GM12878 (cell line): ENCODE measurements around the gene PCAT6. TPM values are rescaled to one million over a fixed set of nuclear protein-coding genes. Genes with fewer than 3 reads are reported as not detected.
A peak's percentile ranks its signal among the peaks of the same experiment; 100 is the strongest.

Experiments
- ATAC-seq: fragments of 200-7000 bp; cut with Tn5 transposase; 3 replicates; pipeline ENCODE4 v1.9.1; 2020; ENCODE audit warnings: mild to moderate bottlenecking, moderate library complexity
- BruUV-seq: library from RNA; stranded (reverse); fragments of 400-500 nt; replicated peaks from 2 replicates; lab custom pipeline; 2021; lab: Mats Ljungman, UMichigan
- CTCF ChIA-PET: fragments of 300-600 bp; sonication (Branson Sonifier 250); formaldehyde crosslinking; extraction: SDS; loops from one replicate; lab custom pipeline; 2021; ENCODE audit warnings: inconsistent platforms; lab: Yijun Ruan, JAX
- POLR2A ChIA-PET: fragments of 350-600 bp; formaldehyde crosslinking; extraction: SDS; loops from one replicate; lab custom pipeline; 2021; ENCODE audit warnings: inconsistent platforms; lab: Charles Lee
- RAD21 ChIA-PET: fragments of 300-600 bp; sonication (Branson Sonifier 250); formaldehyde crosslinking; loops from one replicate; lab custom pipeline; 2023; ENCODE audit warnings: antibody characterized with exemption; ENCODE audit not compliant: unreplicated experiment; lab: Charles Lee
- SMC1A ChIA-PET: fragments of 300-600 bp; sonication (Branson Sonifier 250); formaldehyde crosslinking; loops from one replicate; lab custom pipeline; 2023; ENCODE audit not compliant: unreplicated experiment, uncharacterized antibody; lab: Charles Lee
- DNase-seq: peaks from one replicate; pipeline ENCODE4 v3.0.0-alpha.2; 2011; ENCODE audit warnings: low read depth, low spot score
- FAIRE-seq: peaks from 3 replicates; lab custom pipeline; 2011; peaks lifted over from hg19 to GRCh38; lab: Jason Lieb, UNC
- H2AFZ ChIP-seq: 2 replicates; pipeline ENCODE4 v1.6.0; 2011; ENCODE audit warnings: low read depth, low read length, control low read depth; ENCODE audit not compliant: control insufficient read depth
- H3K27ac ChIP-seq: 2 replicates; pipeline ENCODE4 v1.5.1; 2011; ENCODE audit warnings: control low read depth; ENCODE audit not compliant: control insufficient read depth, insufficient read depth
- H3K27me3 ChIP-seq, 2 experiments: replicated peaks in 1 of 2; 2 replicates each; pipeline versions ENCODE4 v1.6.0 to v1.6.1; 2011; ENCODE audit warnings: low read length in 1 of 2; ENCODE audit not compliant: control insufficient read depth in 2 of 2, insufficient read depth in 2 of 2
- H3K36me3 ChIP-seq, 2 experiments: 2 replicates each; pipeline ENCODE4 v1.5.1; 2011; ENCODE audit warnings: low read length in 1 of 2; ENCODE audit not compliant: control insufficient read depth in 2 of 2, insufficient read depth in 2 of 2
- H3K4me1 ChIP-seq: 2 replicates; pipeline ENCODE4 v1.6.1; 2011; ENCODE audit warnings: mild to moderate bottlenecking, low read length, moderate library complexity, mixed read lengths; ENCODE audit not compliant: control insufficient read depth, insufficient read depth
- H3K4me2 ChIP-seq: 2 replicates; pipeline ENCODE4 v1.6.0; 2011; ENCODE audit warnings: control low read depth; ENCODE audit not compliant: control insufficient read depth, insufficient read depth
- H3K4me3 ChIP-seq: fragments of 200-600 bp; sonication (generic); 2 replicates; pipeline ENCODE4 v1.5.1; 2016
- H3K79me2 ChIP-seq: 2 replicates; pipeline ENCODE4 v1.6.0; 2011; ENCODE audit warnings: low read length; ENCODE audit not compliant: control insufficient read depth, insufficient read depth
- H3K9ac ChIP-seq: 2 replicates; pipeline ENCODE4 v1.8.0; 2011; ENCODE audit warnings: low read length, control low read depth, mixed read lengths; ENCODE audit not compliant: control insufficient read depth, insufficient read depth
- H3K9me3 ChIP-seq: replicated peaks from 3 replicates; pipeline ENCODE4 v1.5.1; 2011; ENCODE audit warnings: mild to moderate bottlenecking, low read length; ENCODE audit not compliant: control insufficient read depth, insufficient read depth
- H4K20me1 ChIP-seq: 2 replicates; pipeline ENCODE4 v1.6.0; 2011; ENCODE audit not compliant: control insufficient read depth, insufficient read depth
- BCL11A ChIP-seq: IDR thresholded peaks from 2 replicates; pipeline ENCODE4 v1.6.1; 2011; ENCODE audit warnings: low read depth, low read length
- DPF2 ChIP-seq: fragments of 450-650 bp; IDR thresholded peaks from 2 replicates; pipeline ENCODE4 v1.6.1; 2017; ENCODE audit warnings: mild to moderate bottlenecking
- HCFC1 ChIP-seq: fragments of 150-350 bp; IDR thresholded peaks from 2 replicates; pipeline ENCODE4 v1.6.1; 2014; ENCODE audit warnings: low read length
- HSF1 ChIP-seq: fragments of 150-350 bp; IDR thresholded peaks from 2 replicates; pipeline ENCODE4 v1.6.1; 2014; ENCODE audit warnings: mild to moderate bottlenecking, low read depth, low read length
- IKZF1 ChIP-seq: fragments of 450-650 bp; conservative IDR thresholded peaks from 2 replicates; pipeline ENCODE4 v1.6.1; 2017; ENCODE audit warnings: antibody characterized with exemption, mild to moderate bottlenecking
- IKZF2 ChIP-seq, 2 experiments: fragments of 450-650 bp; IDR thresholded peaks; 2 replicates each; pipeline ENCODE4 v1.6.1; 2017; ENCODE audit warnings: mild to moderate bottlenecking in 2 of 2, moderate library complexity in 2 of 2
- NFYA ChIP-seq: IDR thresholded peaks from 2 replicates; pipeline ENCODE4 v1.6.1; 2011; ENCODE audit warnings: low read depth, mild to moderate bottlenecking, low read length, improper control_type of control experiment, borderline replicate concordance
- PKNOX1 ChIP-seq: fragments of 450-650 bp; IDR thresholded peaks from 2 replicates; pipeline ENCODE4 v1.6.1; 2016; ENCODE audit warnings: mild to moderate bottlenecking
- POLR2A ChIP-seq: IDR thresholded peaks from 2 replicates; pipeline ENCODE4 v1.6.1; 2011; ENCODE audit warnings: low read depth, mild to moderate bottlenecking, low read length
- SIX5 ChIP-seq: IDR thresholded peaks from 2 replicates; pipeline ENCODE4 v1.6.1; 2011; ENCODE audit warnings: mild to moderate bottlenecking, low read depth, low read length, moderate library complexity; ENCODE audit not compliant: severe bottlenecking
- SMC3 ChIP-seq: IDR thresholded peaks from 2 replicates; pipeline ENCODE4 v1.6.1; 2011; ENCODE audit warnings: low read length, improper control_type of control experiment, borderline replicate concordance
- SPI1 ChIP-seq: IDR thresholded peaks from 2 replicates; pipeline ENCODE4 v1.6.1; 2011; ENCODE audit warnings: low read depth, mild to moderate bottlenecking, low read length, moderate library complexity, borderline replicate concordance; ENCODE audit not compliant: insufficient read depth
- TCF3 ChIP-seq: IDR thresholded peaks from 2 replicates; pipeline ENCODE4 v1.6.1; 2012; ENCODE audit warnings: low read depth, mild to moderate bottlenecking, low read length, borderline replicate concordance; ENCODE audit not compliant: insufficient read depth
- ZBTB4 ChIP-seq: fragments of 450-650 bp; formaldehyde crosslinking; IDR thresholded peaks from 2 replicates; pipeline ENCODE4 v1.4.0; 2022; ENCODE audit warnings: mild to moderate bottlenecking, moderate library complexity
- ZNF687 ChIP-seq: fragments of 450-650 bp; IDR thresholded peaks from 2 replicates; pipeline ENCODE4 v1.6.1; 2017; ENCODE audit warnings: mild to moderate bottlenecking, moderate library complexity
- WGBS: methylation state at CpG from one replicate; pipeline ENCODE4 v1.1.6; 2016; ENCODE audit warnings: low lambda C conversion rate; ENCODE audit not compliant: insufficient replicate concordance, insufficient coverage; ENCODE audit errors: missing lambda C conversion rate; 5-methylcytosine and 5-hydroxymethylcytosine counted together
- in situ Hi-C: fragments of 300-500 bp; cut with MboI; formaldehyde crosslinking; loops from 9 replicates; pipeline ENCODE4 v1.14.3; 2018; ENCODE audit warnings: mixed read lengths
- intact Hi-C: fragments of 100-400 bp; cut with micrococcal nuclease; formaldehyde crosslinking; loops from one replicate; pipeline ENCODE4 v1.14.2; 2022; ENCODE audit not compliant: unreplicated experiment
- polyA plus RNA-seq, 11 experiments: library from polyadenylated mRNA; depleted of rRNA in 4 of 11; unstranded in 6 of 11; stranded (reverse) in 5 of 11; fragments of >200 nt; fragmentation: Nextera tagmentation in 4 of 11; fragmentation: Illumina TruSeq in 1 of 11; extraction: Ambion mirVana in 4 of 11; extraction: Trizol in 1 of 11; gene quantifications; 1 replicate in 1 of 11; 2 replicates in 10 of 11; pipeline versions ENCODE4 v1.2.1 to v1.2.3, GENCODE V29; 2011 to 2016; ENCODE audit warnings: inconsistent platforms in 2 of 11, missing spikeins in 2 of 11, low read depth in 1 of 11
- total RNA-seq, 4 experiments: library from RNA; depleted of rRNA in 3 of 4; stranded (reverse); fragments of >200 nt in 3 of 4; fragmentation: Illumina TruSeq in 1 of 4; extraction: Trizol in 1 of 4; gene quantifications; 2 replicates each; pipeline versions ENCODE4 v1.2.1 to v1.2.3, GENCODE V29; 2013 to 2021

PCAT6 gene
- total and polyA plus RNA-seq, 10 of the 15 experiments (the other 5 are each of a cell fraction or from before 2014, with no cell fraction given), result 0.16 to 0.83 (median 0.48) TPM; not detected in 4

- WGBS, result 14% methylated on average over 2 of the region's 3 CpGs
- H3K9me3 ChIP-seq, result no peaks in the 10 kb centered on the region
- RAD21 ChIA-PET, result no interaction called here
- POLR2A ChIA-PET, result interaction anchor here (0.6 kb wide), 1 partner anchor 163 kb away, joined by 3 read pairs; no protein-coding TSS in a partner anchor
- no peaks in the 10 kb centered on the region for H3K79me2 ChIP-seq
- in situ Hi-C loops, result no loop called here
- no peak overlapping the region for H3K9ac ChIP-seq
- CTCF ChIA-PET, result interaction anchor here (0.7 to 1.0 kb wide), 3 partner anchors 14 to 264 kb away, joined by 3 to 4 read pairs (median 3); no protein-coding TSS in a partner anchor
- peak; percentile 85 for ATAC-seq
- no TSS peak for BruUV-seq
- H3K4me2 ChIP-seq, result no peak overlapping the region
- no peak overlapping the region for H3K27ac ChIP-seq
- no peaks in the 10 kb centered on the region for H4K20me1 ChIP-seq
- no peaks in the 10 kb centered on the region for H3K27me3 ChIP-seq
- no peak overlapping the region for H2AFZ ChIP-seq
- SMC1A ChIA-PET, result interaction anchor here (0.6 to 1.2 kb wide), 5 partner anchors 9 to 55 kb away, joined by 3 to 5 read pairs (median 3); partner anchors contain the start of gene PCAT6
- intact Hi-C loops, result no loop called here
- no peak for DNase-seq
- no peaks in the 10 kb centered on the region for H3K36me3 ChIP-seq
- no peak for FAIRE-seq
- H3K4me3 ChIP-seq, result no peak overlapping the region
- peaks cover 10% of the 10 kb centered on the region for H3K4me1 ChIP-seq
- TF ChIP-seq DPF2 (peak; percentile 42; the same call in 1 of the 2 replicates), TCF3 (no peak), IKZF2 (IDR thresholded peaks at IDR 0.05) (peak; percentile 26 to 37; a peak in 2 of 4 replicates), BCL11A (no peak), IKZF1 (peak; percentile 66), POLR2A (no peak), ZNF687 (no peak), PKNOX1 (peak; percentile 68), HCFC1 (no peak), SIX5 (no peak), NFYA (no peak), ZBTB4 (no peak), SPI1 (0 out of 2 replicates have a peak, but pooled peaks have one; percentile 11), HSF1 (no peak), SMC3 (no peak)
Observed at GRCh38 chr1:202835548-202836072, 24.9 kb downstream of the PCAT6 start.
